ENCODE measurements around the gene ZNF771.
"Not testable (repeated sequence)": the region's sequence is repeated elsewhere in the genome, so short reads cannot be mapped to it uniquely, and the experiment has no call there.

ZNF771 gene

GRCh38 chr16:30395155-30395991 lies 12.0 kb upstream of the ZNF771 start, which contains the start of gene ZNF48:
Gene ZNF48, plus strand, starts transcription at chr16:30395420. Its CDS starts 375 bp downstream, at chr16:30395795.
- peak; percentile 94 for DNase-seq (ENCODE audit: low read depth)
- TF ChIP-seq CTCF (conservative IDR thresholded peaks at IDR 0.05; ENCODE audit: low read depth, low read length): no peak
- H3K4me3 ChIP-seq (ENCODE audit: low read depth, low read length): peak within 1 kb of the TSS; percentile 78

- no peak for TF ChIP-seq CTCF (conservative IDR thresholded peaks at IDR 0.05; ENCODE audit: low read depth, low read length)
- peak overlapping the region; percentile 78 for H3K4me3 ChIP-seq (ENCODE audit: low read depth, low read length)
- no peak for DNase-seq (ENCODE audit: low read depth)
These were observed 11.3 kb upstream of the ZNF771 start for GRCh38 chr16:30395992-30396585.

- not testable (repeated sequence) for DNase-seq (ENCODE audit: low read depth); H3K4me3 ChIP-seq (ENCODE audit: low read depth, low read length)
These were observed 10.8 kb upstream of the ZNF771 start for GRCh38 chr16:30396627-30397026.

- H3K4me3 ChIP-seq (ENCODE audit: low read depth, low read length): no peak overlapping the region
- no peak for DNase-seq (ENCODE audit: low read depth)
- no peak for TF ChIP-seq CTCF (conservative IDR thresholded peaks at IDR 0.05; ENCODE audit: low read depth, low read length)
These were observed 10.3 kb upstream of the ZNF771 start for GRCh38 chr16:30397056-30397455.

GRCh38 chr16:30397776-30398660 lies 9.4 kb upstream of the ZNF771 start:
- H3K4me3 ChIP-seq (ENCODE audit: low read depth, low read length): no peak overlapping the region
- DNase-seq (ENCODE audit: low read depth): no peak
- TF ChIP-seq CTCF (conservative IDR thresholded peaks at IDR 0.05; ENCODE audit: low read depth, low read length): no peak

GRCh38 chr16:30398661-30399434 lies 8.6 kb upstream of the ZNF771 start:
- H3K4me3 ChIP-seq (ENCODE audit: low read depth, low read length): no peak overlapping the region
- DNase-seq (ENCODE audit: low read depth): no peak

More at GRCh38 chr16:30398661-30399434, 8.6 kb upstream of the ZNF771 start:
- TF ChIP-seq CTCF (conservative IDR thresholded peaks at IDR 0.05; ENCODE audit: low read depth, low read length): no peak
